H1 (cell line): Measurements from ENCODE around the gene PARK7. TPM values are rescaled to one million over a fixed set of nuclear protein-coding genes. Genes with fewer than 3 reads are reported as not detected.

ENCODE experiments used
- CTCF ChIA-PET: fragments of 300-600 bp; sonication (Branson Sonifier 250); formaldehyde crosslinking; loops from one replicate; lab custom pipeline; 2021; ENCODE audit not compliant: partially characterized antibody; lab: Charles Lee
- POLR2A ChIA-PET: fragments of 300-600 bp; sonication (Branson Sonifier 250); formaldehyde crosslinking; loops from one replicate; lab custom pipeline; 2021; ENCODE audit warnings: inconsistent platforms; ENCODE audit not compliant: partially characterized antibody; lab: Charles Lee
- DNase-seq, 2 experiments: peaks; one replicate each; pipeline versions ENCODE4 v3.0.0 to v3.0.0-alpha.2; 2010 to 2022; ENCODE audit warnings: low spot score in 2 of 2, low read depth in 1 of 2, mixed read lengths in 1 of 2
- FAIRE-seq: peaks from 2 replicates; lab custom pipeline; 2011; peaks lifted over from hg19 to GRCh38; lab: Jason Lieb, UNC
- H2AFZ ChIP-seq: 2 replicates; pipeline ENCODE4 v1.8.1; 2012; ENCODE audit warnings: low read length, inconsistent platforms
- H2AK5ac ChIP-seq: 2 replicates; pipeline ENCODE4 v1.6.1; 2013; ENCODE audit warnings: low read depth, low read length
- H2BK120ac ChIP-seq: replicated peaks from 2 replicates; pipeline ENCODE3; 2013; ENCODE audit warnings: low read depth, low read length, inconsistent platforms
- H2BK12ac ChIP-seq: 2 replicates; pipeline ENCODE4 v1.6.1; 2013; ENCODE audit warnings: low read depth, low read length
- H2BK15ac ChIP-seq: 2 replicates; pipeline ENCODE4 v1.6.1; 2013; ENCODE audit warnings: low read length
- H2BK20ac ChIP-seq: 2 replicates; pipeline ENCODE4 v1.6.1; 2013; ENCODE audit warnings: low read length
- H2BK5ac ChIP-seq: 2 replicates; pipeline ENCODE4 v1.6.1; 2013; ENCODE audit warnings: low read depth, low read length
- H3K14ac ChIP-seq: 2 replicates; pipeline ENCODE4 v1.6.1; 2013; ENCODE audit warnings: inconsistent platforms; ENCODE audit not compliant: insufficient read length
- H3K18ac ChIP-seq: 2 replicates; pipeline ENCODE4 v1.6.1; 2013; ENCODE audit warnings: low read length; ENCODE audit errors: extremely low read depth
- H3K23ac ChIP-seq: 2 replicates; pipeline ENCODE4 v1.6.1; 2013; ENCODE audit warnings: inconsistent platforms; ENCODE audit not compliant: insufficient read length
- H3K23me2 ChIP-seq: 2 replicates; pipeline ENCODE4 v1.6.1; 2013; ENCODE audit warnings: low read depth, low read length
- H3K27ac ChIP-seq: 2 replicates; pipeline ENCODE4 v1.6.1; 2011; ENCODE audit warnings: low read depth, low read length, inconsistent platforms
- H3K27me3 ChIP-seq, 4 experiments: replicated peaks in 1 of 4; 1 replicate in 1 of 4; 2 replicates in 3 of 4; pipeline versions ENCODE4 v1.6.1 to v1.8.1; 2011 to 2013; ENCODE audit warnings: low read length in 3 of 4, mild to moderate bottlenecking in 3 of 4, inconsistent platforms in 2 of 4, mixed read lengths in 2 of 4, moderate library complexity in 1 of 4; ENCODE audit not compliant: control insufficient read depth in 3 of 4, insufficient read depth in 3 of 4; ENCODE audit errors: extremely low read depth in 1 of 4
- H3K36me3 ChIP-seq, 4 experiments: 2 replicates each; pipeline versions ENCODE4 v1.6.1 to v1.8.1; 2011 to 2013; ENCODE audit warnings: mild to moderate bottlenecking in 4 of 4, low read length in 3 of 4, moderate library complexity in 2 of 4, control low read depth in 1 of 4, inconsistent platforms in 1 of 4; ENCODE audit not compliant: insufficient read depth in 4 of 4, control insufficient read depth in 2 of 4
- H3K4ac ChIP-seq: replicated peaks from 2 replicates; pipeline ENCODE3; 2013; ENCODE audit warnings: low read length, low read depth, mixed read lengths, inconsistent platforms; ENCODE audit not compliant: insufficient read length
- H3K4me1 ChIP-seq, 4 experiments: replicated peaks in 1 of 4; 1 replicate in 1 of 4; 2 replicates in 3 of 4; pipeline versions ENCODE4 v1.6.1 to v1.8.1; 2011 to 2013; ENCODE audit warnings: low read length in 3 of 4, inconsistent platforms in 2 of 4, mixed read lengths in 1 of 4; ENCODE audit not compliant: insufficient read depth in 4 of 4, control insufficient read depth in 3 of 4
- H3K4me2 ChIP-seq, 2 experiments: 2 replicates each; pipeline versions ENCODE4 v1.6.1 to v1.8.1; 2011 to 2013; ENCODE audit warnings: low read depth in 2 of 2, low read length in 2 of 2, control low read depth in 1 of 2, inconsistent platforms in 1 of 2, mild to moderate bottlenecking in 1 of 2; ENCODE audit not compliant: insufficient read depth in 1 of 2
- H3K4me3 ChIP-seq, 4 experiments: fragments of 200-600, 300-600 bp in 1 of 4; sonication (generic), shearing (Covaris generic), sonication (Bioruptor Twin) in 1 of 4; 2 replicates each; pipeline versions ENCODE4 v1.5.1 to v1.8.1; 2011 to 2016; ENCODE audit warnings: low read length in 4 of 4, low read depth in 3 of 4, control low read depth in 2 of 4, inconsistent platforms in 2 of 4, mild to moderate bottlenecking in 2 of 4, mixed read lengths in 1 of 4, moderate library complexity in 1 of 4; ENCODE audit not compliant: insufficient read depth in 2 of 4; ENCODE audit errors: extremely low read depth in 1 of 4
- H3K56ac ChIP-seq: replicated peaks from 2 replicates; pipeline ENCODE3; 2013; ENCODE audit warnings: low read depth, mild to moderate bottlenecking, mixed read lengths, low read length, inconsistent platforms; ENCODE audit not compliant: insufficient read length
- H3K79me1 ChIP-seq: 2 replicates; pipeline ENCODE4 v1.6.1; 2013; ENCODE audit warnings: low read depth, low read length, control low read depth
- H3K79me2 ChIP-seq, 2 experiments: 2 replicates each; pipeline versions ENCODE4 v1.6.1 to v1.8.1; 2012 to 2013; ENCODE audit warnings: low read length in 2 of 2, mild to moderate bottlenecking in 2 of 2, inconsistent platforms in 1 of 2; ENCODE audit not compliant: insufficient read depth in 2 of 2, control insufficient read depth in 1 of 2
- H3K9ac ChIP-seq, 4 experiments: replicated peaks in 1 of 4; 1 replicate in 1 of 4; 2 replicates in 3 of 4; pipeline versions ENCODE4 v1.6.1 to v1.8.1; 2011 to 2013; ENCODE audit warnings: low read depth in 3 of 4, low read length in 3 of 4, control low read depth in 2 of 4, mild to moderate bottlenecking in 2 of 4, moderate library complexity in 2 of 4, inconsistent platforms in 1 of 4; ENCODE audit errors: extremely low read depth in 1 of 4
- H3K9me3 ChIP-seq, 2 experiments: 2 replicates each; pipeline versions ENCODE4 v1.6.1 to v1.8.1; 2012 to 2013; ENCODE audit warnings: mild to moderate bottlenecking in 2 of 2, moderate library complexity in 2 of 2, control low read depth in 1 of 2, inconsistent platforms in 1 of 2, low read depth in 1 of 2, low read length in 1 of 2, mixed read lengths in 1 of 2; ENCODE audit not compliant: insufficient read depth in 2 of 2
- H4K20me1 ChIP-seq, 2 experiments: replicated peaks in 1 of 2; 2 replicates each; pipeline versions ENCODE3 to v1.8.1; 2011 to 2013; ENCODE audit warnings: inconsistent platforms in 2 of 2, low read length in 2 of 2, mild to moderate bottlenecking in 1 of 2; ENCODE audit not compliant: insufficient read depth in 2 of 2, control insufficient read depth in 1 of 2
- H4K5ac ChIP-seq: 2 replicates; pipeline ENCODE4 v1.6.1; 2013; ENCODE audit warnings: low read length, low read depth, mixed read lengths, inconsistent platforms; ENCODE audit not compliant: insufficient read length
- H4K8ac ChIP-seq: 2 replicates; pipeline ENCODE4 v1.8.0; 2013; ENCODE audit warnings: mild to moderate bottlenecking, moderate library complexity, low read length, inconsistent platforms; ENCODE audit not compliant: insufficient read depth; ENCODE audit errors: extremely low read depth
- H4K91ac ChIP-seq: replicated peaks from 2 replicates; pipeline ENCODE3; 2013; ENCODE audit warnings: low read length, mixed read lengths, inconsistent platforms; ENCODE audit not compliant: insufficient read length
- CHD2 ChIP-seq: IDR thresholded peaks from 2 replicates; pipeline ENCODE4 v1.6.1; 2012; ENCODE audit warnings: low read length, improper control_type of control experiment
- CTBP2 ChIP-seq: IDR thresholded peaks from 2 replicates; pipeline ENCODE4 v1.7.0; 2011; ENCODE audit warnings: borderline replicate concordance, mild to moderate bottlenecking, moderate library complexity, mixed read lengths, low read length; ENCODE audit not compliant: insufficient read depth, insufficient read length
- EP300 ChIP-seq, 2 experiments: IDR thresholded peaks; 1 replicate in 1 of 2; 2 replicates in 1 of 2; pipeline ENCODE4 v1.6.1; 2011 to 2012; ENCODE audit warnings: low read depth in 2 of 2, low read length in 2 of 2, mild to moderate bottlenecking in 2 of 2, borderline replicate concordance in 1 of 2, inconsistent platforms in 1 of 2, moderate library complexity in 1 of 2
- FOSL1 ChIP-seq: IDR thresholded peaks from 2 replicates; pipeline ENCODE4 v1.6.1; 2011; ENCODE audit warnings: mild to moderate bottlenecking, low read depth, low read length, moderate library complexity; ENCODE audit not compliant: insufficient read depth
- KDM5A ChIP-seq: fragments of 200-600 bp; IDR thresholded peaks from 2 replicates; pipeline ENCODE4 v1.7.1; 2012; ENCODE audit warnings: mild to moderate bottlenecking, low read length, inconsistent platforms, mixed read lengths
- MAX ChIP-seq: IDR thresholded peaks from 2 replicates; pipeline ENCODE4 v1.6.1; 2012; ENCODE audit warnings: inconsistent platforms
- RBBP5 ChIP-seq: IDR thresholded peaks from 2 replicates; pipeline ENCODE4 v1.7.1; 2012; ENCODE audit warnings: low read depth, mild to moderate bottlenecking, inconsistent platforms, low read length, moderate library complexity, borderline replicate concordance
- RFX5 ChIP-seq: IDR thresholded peaks from 2 replicates; pipeline ENCODE4 v1.6.1; 2011; ENCODE audit warnings: low read depth, low read length, improper control_type of control experiment, borderline replicate concordance
- RNF2 ChIP-seq: fragments of 200-900, 300-1000 bp; sonication (generic); IDR thresholded peaks from 2 replicates; pipeline ENCODE4 v1.7.1; 2016; ENCODE audit warnings: borderline replicate concordance, low read depth, mild to moderate bottlenecking, antibody characterized with exemption, low read length; ENCODE audit not compliant: poor library complexity, severe bottlenecking; ENCODE audit errors: missing control alignments
- SIN3A ChIP-seq, 2 experiments: IDR thresholded peaks in 1 of 2; conservative IDR thresholded peaks in 1 of 2; 2 replicates each; pipeline ENCODE4 v1.6.1; 2011 to 2012; ENCODE audit warnings: low read length in 2 of 2, improper control_type of control experiment in 1 of 2, low read depth in 1 of 2, mild to moderate bottlenecking in 1 of 2
- TBP ChIP-seq: IDR thresholded peaks from 2 replicates; pipeline ENCODE4 v1.6.1; 2011; ENCODE audit warnings: low read depth, low read length, improper control_type of control experiment
- WGBS, 2 experiments: shearing (Covaris generic) in 1 of 2; methylation state at CpG; one replicate each; pipeline versions ENCODE4 v1.1.6 to v1.1.7; 2013 to 2015; ENCODE audit warnings: low lambda C conversion rate in 2 of 2, mixed read lengths in 2 of 2, inconsistent platforms in 1 of 2, low coverage in 1 of 2, missing lambda C conversion rate in 1 of 2; ENCODE audit not compliant: insufficient replicate concordance in 2 of 2, insufficient coverage in 1 of 2, insufficient read length in 1 of 2; ENCODE audit errors: extremely low coverage in 1 of 2, missing lambda C conversion rate in 1 of 2; 5-methylcytosine and 5-hydroxymethylcytosine counted together
- polyA plus RNA-seq, 7 experiments: library from polyadenylated mRNA; depleted of rRNA in 3 of 7; stranded (reverse) in 5 of 7; unstranded in 2 of 7; fragments of >200 nt in 5 of 7; fragments of 200-250 nt in 2 of 7; gene quantifications; 1 replicate in 5 of 7; 2 replicates in 1 of 7; 4 replicates in 1 of 7; pipeline versions ENCODE4 v1.2.1 to v1.2.3, GENCODE V29; 2011 to 2013; ENCODE audit warnings: missing spikeins in 2 of 7, mixed read lengths in 2 of 7
- total RNA-seq: library from RNA; stranded (reverse); fragmentation: NEBNext Ultra II Directional; extraction: Animal tissue kit (Norgen Biotek cat#: 25700); gene quantifications from 2 replicates; pipeline ENCODE4 v1.2.1, GENCODE V29; 2021
- TF ChIP-seq, protein P1 (sequence below): IDR thresholded peaks from 2 replicates; pipeline ENCODE4 v1.6.1; 2011; ENCODE audit warnings: low read depth, mild to moderate bottlenecking, low read length; ENCODE audit not compliant: insufficient read depth

The PARK7 gene
- total and polyA plus RNA-seq, 2 of the 8 experiments (the other 6 are each of a cell fraction or from before 2014, with no cell fraction given), result 206 to 383 TPM

DNA sequence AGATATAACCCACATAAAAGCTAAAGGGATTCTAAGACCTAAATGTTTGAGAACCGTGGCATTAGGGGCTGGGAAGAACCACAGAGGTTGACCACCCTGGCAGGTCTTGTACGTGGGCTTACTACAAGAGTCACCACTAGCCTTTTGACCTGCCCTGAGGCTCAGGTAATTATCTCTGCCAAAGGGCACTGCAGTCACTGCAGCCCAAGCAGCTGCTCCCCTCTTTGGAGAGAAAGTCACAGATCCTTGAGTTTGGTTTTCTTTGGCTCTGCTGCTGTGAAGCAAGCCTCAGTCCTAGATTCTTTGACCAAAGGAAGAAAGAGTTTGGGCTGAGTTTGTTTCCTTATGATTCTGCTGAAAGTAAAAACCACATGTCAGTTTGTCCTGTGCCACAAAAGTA lies 11.6 kb downstream of the PARK7 start:
- no peaks in the 10 kb centered on the region for H3K27me3 ChIP-seq
- DNase-seq (no peak), FAIRE-seq (no peak)
- H2AFZ ChIP-seq, result no peak overlapping the region
- no peak overlapping the region for H3K14ac ChIP-seq
- no peak overlapping the region for H3K4ac ChIP-seq
- WGBS, 2 experiments, result 93% methylated on average over 2 of the region's 2 CpGs; no CpG with 5 or more reads in 1 of the 2 experiments
- H2BK5ac ChIP-seq, result no peak overlapping the region
- ChIA-PET CTCF (interaction anchor here (1.3 to 16.4 kb wide), 3 partner anchors 10 to 339 kb away, joined by 4 to 249 read pairs (median 4); no protein-coding TSS in a partner anchor), POLR2A (interaction anchor here (1.3 kb wide), 1 partner anchor 13 kb away, joined by 4 read pairs; no protein-coding TSS in a partner anchor)
- no peaks in the 10 kb centered on the region for H3K9me3 ChIP-seq
- H3K79me1 ChIP-seq, result 0 out of 2 replicates have a peak, but pooled peaks cover 2% of the 10 kb centered on the region
- H3K79me2 ChIP-seq, result peaks cover 0 to 15% of the 10 kb centered on the region in 2 experiments; a peak in 1 of 4 replicates
- no peak overlapping the region for H3K4me3 ChIP-seq
- peaks cover 2 to 5% of the 10 kb centered on the region in 2 experiments for H4K20me1 ChIP-seq
- no peaks in the 10 kb centered on the region for H3K4me1 ChIP-seq
- H3K23ac ChIP-seq, result no peak overlapping the region
- no peaks in the 10 kb centered on the region for H3K23me2 ChIP-seq
- H2AK5ac ChIP-seq, result no peak overlapping the region
- H4K5ac ChIP-seq, result no peak overlapping the region
- H3K4me2 ChIP-seq, result no peak overlapping the region
- H3K9ac ChIP-seq, result no peak overlapping the region
- no peak overlapping the region for H2BK12ac ChIP-seq
- H4K91ac ChIP-seq, result no peak overlapping the region
- no peak overlapping the region for H2BK15ac ChIP-seq
- no peak overlapping the region for H3K18ac ChIP-seq
- no peak overlapping the region for H3K56ac ChIP-seq
- no peak overlapping the region for H4K8ac ChIP-seq
- no peak overlapping the region for H3K27ac ChIP-seq
- no peak overlapping the region for H2BK120ac ChIP-seq
- no peak overlapping the region for H2BK20ac ChIP-seq
- H3K36me3 ChIP-seq, result peaks cover 15 to 58% (median 39%) of the 10 kb centered on the region in 4 experiments
- TF ChIP-seq RFX5 (no peak), KDM5A (no peak), EP300 (IDR thresholded peaks at IDR 0.05; ENCODE audit: borderline replicate concordance in 1 of 2, low read depth in 2 of 2, low read length in 2 of 2) (no peak), RNF2 (no peak), CHD2 (no peak), FOSL1 (no peak), TBP (no peak), SIN3A (conservative IDR thresholded peaks at IDR 0.05 in 1 of 2, IDR thresholded peaks at IDR 0.05 in 1 of 2; ENCODE audit: low read depth in 1 of 2, low read length in 2 of 2) (no peak), MAX (no peak), CTBP2 (no peak), RBBP5 (no peak)
- TF ChIP-seq, protein P1, sequence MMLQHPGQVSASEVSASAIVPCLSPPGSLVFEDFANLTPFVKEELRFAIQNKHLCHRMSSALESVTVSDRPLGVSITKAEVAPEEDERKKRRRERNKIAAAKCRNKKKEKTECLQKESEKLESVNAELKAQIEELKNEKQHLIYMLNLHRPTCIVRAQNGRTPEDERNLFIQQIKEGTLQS, result no peak
